HG03159 (cell line): Measurements from ENCODE around the gene POLD1.

Experiments
- ATAC-seq: cut with Tn5 transposase; IDR thresholded peaks from one replicate; pipeline ENCODE4 v1.9.1; 2021; ENCODE audit warnings: mild to moderate bottlenecking, moderate library complexity; ENCODE audit not compliant: unreplicated experiment

POLD1 gene

GRCh38 chr19:50417111-50418081 lies 33.2 kb downstream of the POLD1 start:
- ATAC-seq, result no peak

- ATAC-seq, result no peak
Measured at GRCh38 chr19:50418176-50419021, 34.3 kb downstream of the POLD1 start, which contains the start of gene SPIB. TSS of gene SPIB (plus strand) at chr19:50418938. CDS start at chr19:50418963, 25 bp downstream.

GRCh38 chr19:50419022-50419579 lies 35.0 kb downstream of the POLD1 start:
- ATAC-seq, result no peak

GRCh38 chr19:50419580-50420035 lies 35.5 kb downstream of the POLD1 start:
- no peak for ATAC-seq

- no peak for ATAC-seq
Measured at GRCh38 chr19:50420127-50420526, 36.0 kb downstream of the POLD1 start.

- no peak for ATAC-seq
Measured at GRCh38 chr19:50420808-50421207, 36.7 kb downstream of the POLD1 start.

- ATAC-seq, result no peak
Measured at GRCh38 chr19:50422397-50423278, 38.5 kb downstream of the POLD1 start.

GRCh38 chr19:50423279-50424113 lies 39.3 kb downstream of the POLD1 start:
- ATAC-seq, result no peak

- no peak for ATAC-seq
Measured at GRCh38 chr19:50425581-50425980, 41.4 kb downstream of the POLD1 start.

GRCh38 chr19:50427318-50427925 lies 43.3 kb downstream of the POLD1 start:
- ATAC-seq, result no peak

GRCh38 chr19:50427997-50428425 lies 43.9 kb downstream of the POLD1 start:
- ATAC-seq, result no peak

GRCh38 chr19:50428772-50429463 lies 44.8 kb downstream of the POLD1 start:
- ATAC-seq, result no peak

- peak; percentile 11 for ATAC-seq
Measured at GRCh38 chr19:50430888-50431342, 46.8 kb downstream of the POLD1 start.

GRCh38 chr19:50431343-50432220 lies 47.4 kb downstream of the POLD1 start:
- ATAC-seq, result peak; percentile 69

GRCh38 chr19:50432221-50433028 lies 48.3 kb downstream of the POLD1 start, which contains the start of gene MYBPC2:
TSS of gene MYBPC2 (plus strand) at chr19:50432892. CDS start at chr19:50432954, 62 bp downstream.
- ATAC-seq, result no peak
